ENCODE measurements around the gene PNPLA6.

The PNPLA6 gene

GRCh38 chr19:7515645-7516151, 19.8 kb upstream of the PNPLA6 start, which contains the start of gene ZNF358:
TSS of gene ZNF358 (plus strand) at chr19:7516103. CDS start at chr19:7519243, 3,140 bp downstream.
- no peak for DNase-seq

- DNase-seq, result no peak
Observed at GRCh38 chr19:7516333-7516732, 19.2 kb upstream of the PNPLA6 start.

- no peak for DNase-seq
Observed at GRCh38 chr19:7516878-7517277, 18.6 kb upstream of the PNPLA6 start.

GRCh38 chr19:7519361-7520130, 16.0 kb upstream of the PNPLA6 start:
- DNase-seq, result no peak

GRCh38 chr19:7520131-7521051, 15.1 kb upstream of the PNPLA6 start:
- no peak for DNase-seq

- DNase-seq, result no peak
Observed at GRCh38 chr19:7521551-7522071, 13.9 kb upstream of the PNPLA6 start.

- peak; percentile 97 for DNase-seq
Observed at GRCh38 chr19:7522072-7522922, 13.2 kb upstream of the PNPLA6 start, which contains the start of gene MCOLN1. TSS of gene MCOLN1 (plus strand) at chr19:7522624. CDS start at chr19:7522751, 127 bp downstream.

GRCh38 chr19:7522923-7523667, 12.4 kb upstream of the PNPLA6 start:
- DNase-seq, result no peak

- no peak for DNase-seq
Observed at GRCh38 chr19:7524523-7524922, 11.0 kb upstream of the PNPLA6 start.

- DNase-seq, result no peak
Observed at GRCh38 chr19:7524992-7525739, 10.4 kb upstream of the PNPLA6 start.

GRCh38 chr19:7526059-7526929, 9.2 kb upstream of the PNPLA6 start:
- DNase-seq, result no peak

GRCh38 chr19:7527516-7528191, 7.9 kb upstream of the PNPLA6 start:
- DNase-seq, result no peak

- DNase-seq, result no peak
Observed at GRCh38 chr19:7528192-7528519, 7.4 kb upstream of the PNPLA6 start.

- no peak for DNase-seq
Observed at GRCh38 chr19:7528522-7529245, 6.8 kb upstream of the PNPLA6 start.

- no peak for DNase-seq
Observed at GRCh38 chr19:7529246-7529600, 6.3 kb upstream of the PNPLA6 start.

- no peak for DNase-seq
Observed at GRCh38 chr19:7529610-7530490, 5.7 kb upstream of the PNPLA6 start.

GRCh38 chr19:7533281-7533885, 2.1 kb upstream of the PNPLA6 start:
- no peak for DNase-seq
